ENCODE results near the gene TRHDE. TPM values are rescaled to one million over a fixed set of nuclear protein-coding genes. Genes with fewer than 3 reads are reported as not detected.

TRHDE gene
- total RNA-seq, 1 donor from 2014 or later, result 12.5 TPM

- Histone ChIP-seq H3K4me3 (no peak overlapping the region), H3K27me3 (ENCODE audit: low read depth) (no peaks in the 10 kb centered on the region), H3K9me3 (no peaks in the 10 kb centered on the region), H3K4me1 (no peaks in the 10 kb centered on the region), H3K36me3 (no peaks in the 10 kb centered on the region), H3K27ac (no peak overlapping the region)
- intact Hi-C loops (cut with DNase I), result no loop called here
- ATAC-seq (no peak), DNase-seq (no peak)
- TF ChIP-seq CTCF (IDR thresholded peaks at IDR 0.05), result no peak
Measured at GRCh38 chr12:72311946-72312345, 39.8 kb downstream of the TRHDE start.

- Histone ChIP-seq H3K9me3 (no peaks in the 10 kb centered on the region), H3K4me1 (no peaks in the 10 kb centered on the region), H3K27ac (no peak overlapping the region), H3K4me3 (no peak overlapping the region), H3K36me3 (no peaks in the 10 kb centered on the region), H3K27me3 (ENCODE audit: low read depth) (no peaks in the 10 kb centered on the region)
- ATAC-seq, result no peak
- DNase-seq, result no peak
- TF ChIP-seq CTCF (IDR thresholded peaks at IDR 0.05), result no peak
- intact Hi-C loops (cut with DNase I), result no loop called here
Measured at GRCh38 chr12:72313806-72314205, 41.6 kb downstream of the TRHDE start.

- TF ChIP-seq CTCF (IDR thresholded peaks at IDR 0.05), result no peak
- intact Hi-C loops (cut with DNase I), result no loop called here
- Histone ChIP-seq H3K36me3 (no peaks in the 10 kb centered on the region), H3K9me3 (no peaks in the 10 kb centered on the region), H3K4me1 (no peaks in the 10 kb centered on the region), H3K4me3 (no peak overlapping the region), H3K27ac (no peak overlapping the region), H3K27me3 (ENCODE audit: low read depth) (no peaks in the 10 kb centered on the region)
- DNase-seq (no peak), ATAC-seq (no peak)
Measured at GRCh38 chr12:72315858-72316257, 43.7 kb downstream of the TRHDE start.

- Histone ChIP-seq H3K9me3 (no peaks in the 10 kb centered on the region), H3K4me3 (no peak overlapping the region), H3K27ac (no peak overlapping the region), H3K36me3 (no peaks in the 10 kb centered on the region), H3K27me3 (ENCODE audit: low read depth) (no peaks in the 10 kb centered on the region), H3K4me1 (no peaks in the 10 kb centered on the region)
- intact Hi-C loops (cut with DNase I), result no loop called here
- no peak for DNase-seq
- TF ChIP-seq CTCF (IDR thresholded peaks at IDR 0.05), result no peak
- no peak for ATAC-seq
Measured at GRCh38 chr12:72318341-72318740, 46.2 kb downstream of the TRHDE start.

GRCh38 chr12:72323881-72324280 is 51.7 kb downstream of the TRHDE start:
- ATAC-seq (no peak), DNase-seq (no peak)
- Histone ChIP-seq H3K27me3 (ENCODE audit: low read depth) (no peaks in the 10 kb centered on the region), H3K4me1 (no peaks in the 10 kb centered on the region), H3K27ac (no peak overlapping the region), H3K36me3 (no peaks in the 10 kb centered on the region), H3K4me3 (no peak overlapping the region), H3K9me3 (no peaks in the 10 kb centered on the region)
- no peak for TF ChIP-seq CTCF (IDR thresholded peaks at IDR 0.05)
- intact Hi-C loops (cut with DNase I), result no loop called here

GRCh38 chr12:72330301-72330700 is 58.1 kb downstream of the TRHDE start:
- H3K27ac ChIP-seq, result no peak overlapping the region
- H3K4me1 ChIP-seq, result no peaks in the 10 kb centered on the region
- H3K9me3 ChIP-seq, result no peaks in the 10 kb centered on the region
- no peak overlapping the region for H3K4me3 ChIP-seq
- intact Hi-C loops (cut with DNase I), result no loop called here
- H3K36me3 ChIP-seq, result no peaks in the 10 kb centered on the region
- DNase-seq (no peak), ATAC-seq (no peak)
- no peaks in the 10 kb centered on the region for H3K27me3 ChIP-seq (ENCODE audit: low read depth)
- no peak for TF ChIP-seq CTCF (IDR thresholded peaks at IDR 0.05)

Data from lower lobe of right lung (tissue), 2 donors.